NCI-H1694 treated with DMSO at 0.1 percent for 48 hours (cell line): ENCODE data around the gene ZDHHC9.

ENCODE experiments used
- DNase-seq: peaks from one replicate; lab custom pipeline; 2025; lab: John Stamatoyannopoulos, UW

ZDHHC9 gene

DNA sequence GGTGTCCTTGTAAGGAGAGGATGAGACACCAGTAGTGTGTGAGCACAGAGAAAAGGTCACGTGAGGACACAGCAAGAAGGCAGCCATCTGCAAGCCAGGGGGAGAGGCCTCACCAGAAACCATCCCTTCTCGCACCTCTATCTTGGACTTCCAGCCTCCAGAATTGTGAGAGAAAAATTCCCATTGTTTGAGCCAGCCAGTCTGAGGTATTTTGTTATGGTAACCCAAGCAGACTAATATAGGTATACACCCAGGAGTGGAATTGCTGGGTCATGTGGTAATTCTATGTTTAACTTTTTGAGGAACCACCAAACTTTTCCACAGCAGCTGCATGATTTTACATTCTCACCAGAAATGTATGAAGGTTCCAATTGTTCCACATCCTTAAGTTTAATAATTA lies 25.6 kb downstream of the ZDHHC9 start:
- DNase-seq, result no peak

DNA sequence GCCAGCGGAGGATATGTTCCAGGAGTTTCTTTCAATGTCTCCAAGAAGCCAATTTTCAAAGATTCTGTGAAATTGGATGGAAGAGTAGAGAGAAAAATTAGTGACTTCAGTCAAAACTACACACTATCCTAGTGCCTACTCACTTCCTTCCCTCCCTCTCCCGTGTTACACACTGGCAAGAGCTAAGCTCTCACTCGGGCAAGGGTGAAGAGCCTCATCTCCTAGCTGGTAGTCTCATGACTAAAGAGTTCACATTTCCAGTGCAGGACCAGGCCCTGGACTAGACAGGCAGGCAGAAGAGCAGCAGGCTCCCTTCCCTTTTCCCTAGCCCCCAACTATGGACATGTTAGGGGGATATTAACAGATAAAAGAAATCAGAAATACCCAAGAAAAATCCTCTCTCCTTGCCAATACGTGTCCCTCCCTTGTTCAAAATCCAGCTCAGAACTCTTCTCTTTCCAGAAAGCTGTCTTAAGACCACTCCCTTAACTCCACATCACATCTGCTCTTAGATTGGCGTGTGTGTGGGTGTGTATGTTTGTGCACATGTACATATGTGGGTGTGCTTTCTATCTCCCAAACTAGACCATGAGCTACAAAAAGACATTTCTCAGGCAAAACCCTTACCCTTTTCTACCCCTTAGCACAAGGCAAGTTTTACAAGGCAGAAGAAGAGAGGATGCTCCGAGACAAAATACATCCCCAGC lies 29.9 kb downstream of the ZDHHC9 start:
- DNase-seq, result no peak

DNA sequence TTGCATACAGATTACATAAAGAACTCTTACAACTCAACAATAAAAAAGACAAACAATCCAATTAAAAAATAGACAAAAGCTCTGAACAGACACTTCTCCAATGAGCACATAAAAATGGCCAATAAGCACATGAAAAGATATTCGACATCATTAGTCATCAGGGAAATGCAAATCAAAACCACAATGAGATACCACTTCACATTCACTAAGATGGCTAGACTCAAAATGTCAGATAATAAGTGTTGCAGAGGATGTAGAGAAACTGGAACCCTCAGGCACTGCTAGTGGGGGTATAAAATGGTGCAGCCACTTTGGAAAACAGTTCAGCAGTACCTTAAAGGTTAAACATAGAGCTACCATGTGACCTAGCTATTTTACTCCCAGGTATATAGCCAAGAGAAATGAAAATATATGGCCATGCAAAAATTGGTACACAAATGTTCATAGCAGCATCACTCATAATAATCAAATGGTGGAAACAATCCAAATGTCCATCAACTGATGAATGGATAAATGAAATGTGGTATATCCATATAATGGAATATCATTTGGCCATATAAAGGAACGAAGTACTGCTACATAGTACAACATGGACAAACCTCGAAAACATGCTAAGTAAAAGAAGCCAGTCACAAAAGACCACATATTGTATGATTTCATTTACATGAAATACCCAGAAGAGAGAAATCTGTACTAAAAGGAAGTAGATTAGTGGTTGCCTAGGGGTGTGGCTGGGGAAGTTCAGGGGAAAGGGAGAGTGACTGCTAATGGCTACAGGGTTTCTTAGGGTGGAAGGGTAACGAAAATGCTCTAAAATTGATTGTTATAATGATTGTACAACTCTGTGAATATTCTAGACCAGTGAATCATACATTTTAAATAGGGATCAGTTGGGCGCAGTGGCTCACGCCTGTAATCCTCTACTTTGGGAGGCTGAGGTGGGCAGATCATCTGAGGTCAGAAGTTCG lies 34.6 kb downstream of the ZDHHC9 start:
- DNase-seq, result no peak

DNA sequence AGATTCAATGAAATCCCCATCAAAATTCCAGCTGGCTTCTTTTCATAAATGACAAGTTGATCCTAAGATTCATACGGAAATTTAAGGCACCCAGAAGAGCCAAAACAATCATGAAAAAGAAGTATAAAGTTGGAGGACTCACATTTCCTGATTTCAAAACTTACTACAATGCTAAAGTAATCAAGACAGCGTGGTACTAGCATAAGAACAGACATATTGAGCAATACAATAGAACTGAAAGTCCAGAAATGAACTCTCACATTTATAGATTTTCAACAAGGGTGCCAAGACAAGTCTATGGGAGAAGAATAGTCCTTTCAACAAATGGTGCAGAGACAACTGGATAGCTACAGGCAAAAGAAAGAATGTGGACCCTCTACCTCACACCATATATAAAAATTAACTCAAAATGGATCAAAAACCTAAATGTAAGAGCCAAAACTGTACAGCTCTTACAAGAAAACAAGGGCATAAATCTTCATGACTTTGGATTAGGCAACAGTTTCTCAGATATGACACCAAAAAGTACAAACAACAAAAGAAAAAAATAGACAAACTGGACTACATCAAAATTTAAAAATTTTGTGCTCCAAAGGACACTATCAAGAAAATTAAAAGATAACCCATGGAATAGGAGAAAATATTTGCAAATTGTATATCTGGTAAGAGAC lies 35.4 kb downstream of the ZDHHC9 start:
- no peak for DNase-seq

DNA sequence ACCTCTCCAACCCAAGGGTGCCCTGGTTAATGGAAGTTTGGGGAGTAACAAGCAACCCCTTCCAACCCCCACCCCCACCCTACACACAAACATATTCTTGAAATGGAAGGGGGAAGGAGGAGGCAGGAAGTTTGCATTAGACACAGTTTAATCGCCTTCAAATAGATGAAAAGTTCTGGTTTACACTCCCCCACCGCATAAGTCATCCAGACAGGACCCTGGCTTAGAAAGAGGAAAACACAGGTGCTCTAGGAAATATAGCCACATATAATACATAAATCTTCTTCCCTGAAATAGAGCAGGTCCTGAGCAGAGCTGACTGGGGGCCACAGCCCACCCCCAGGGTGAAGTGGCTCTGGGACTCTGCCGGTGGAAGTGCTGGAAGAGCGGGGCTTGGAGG lies 38.9 kb downstream of the ZDHHC9 start:
- DNase-seq, result no peak

DNA sequence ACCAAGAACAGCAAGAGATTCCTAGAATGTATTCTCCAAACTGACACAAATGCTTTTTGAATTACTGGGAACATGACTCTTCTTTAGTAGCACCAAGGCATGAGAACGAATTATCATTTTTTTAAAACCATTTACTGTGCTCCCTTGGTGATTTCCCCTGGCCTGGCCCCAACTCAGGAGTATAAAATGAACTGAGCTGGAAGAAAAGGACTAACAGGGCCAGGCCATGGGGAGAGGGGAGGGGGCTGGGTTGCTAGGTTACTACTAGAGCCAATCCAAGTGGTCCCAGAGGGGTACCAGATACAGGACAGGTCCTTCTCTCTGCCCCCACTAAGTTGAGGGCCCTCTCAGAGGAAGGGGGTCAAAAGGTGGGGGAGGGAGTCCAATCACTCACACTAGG lies 40.8 kb downstream of the ZDHHC9 start:
- no peak for DNase-seq

DNA sequence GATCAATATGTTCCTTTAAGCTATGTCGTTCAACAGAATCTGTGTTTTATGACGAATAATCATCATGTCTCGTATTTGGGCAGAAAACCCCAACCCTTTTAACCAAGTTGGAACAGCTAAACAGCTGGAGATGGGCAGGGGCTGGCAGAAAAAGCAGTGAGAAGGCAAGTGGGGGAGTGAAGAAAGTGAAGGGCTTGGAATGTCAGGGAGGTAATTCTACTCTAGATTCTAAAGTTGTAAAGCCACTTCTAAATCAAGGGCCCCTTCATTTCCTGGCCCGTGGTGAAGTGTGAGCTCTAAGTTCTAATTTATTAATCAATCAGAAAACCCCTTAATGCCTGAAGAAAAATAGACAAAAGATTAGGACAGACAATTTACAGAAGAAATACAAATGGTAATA lies 43.5 kb downstream of the ZDHHC9 start:
- no peak for DNase-seq

DNA sequence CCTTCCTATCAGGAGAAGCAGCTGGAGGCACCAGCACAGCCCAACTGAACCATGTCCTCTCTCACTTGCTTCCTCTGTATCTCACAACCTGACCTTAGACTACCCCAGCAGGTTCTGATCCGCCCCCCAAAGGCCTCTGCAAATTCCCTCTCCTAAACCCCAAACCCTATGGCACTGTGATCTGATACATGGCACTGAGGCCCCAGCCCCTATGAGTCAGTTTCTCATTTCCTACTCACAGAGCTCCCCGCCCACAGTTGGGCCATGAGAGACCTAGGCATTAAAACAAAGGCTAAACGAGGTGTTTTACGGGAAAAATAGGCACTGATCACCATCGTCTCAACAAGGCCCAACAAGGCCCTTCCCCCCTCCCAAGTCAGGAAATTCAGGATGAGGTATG lies 44.8 kb downstream of the ZDHHC9 start:
- no peak for DNase-seq

DNA sequence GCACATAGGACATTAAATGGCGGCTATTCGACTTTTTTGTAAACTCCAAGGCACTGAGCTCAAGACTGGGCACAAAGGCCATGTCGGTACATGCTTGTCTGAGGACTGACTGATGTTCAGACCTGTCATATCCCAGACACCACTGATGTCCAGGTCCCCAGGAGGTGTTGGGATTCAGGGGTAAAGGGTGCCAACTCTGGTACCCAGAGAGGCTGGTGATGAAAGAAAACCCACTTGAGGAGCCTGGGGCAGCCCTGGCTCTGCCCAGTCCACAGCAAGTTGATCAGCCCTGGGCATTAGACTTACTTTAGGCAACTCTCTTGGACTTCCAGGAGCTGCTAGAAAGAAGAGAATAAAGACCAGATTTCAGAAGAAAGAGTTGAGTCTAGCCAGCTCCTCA lies 45.2 kb downstream of the ZDHHC9 start:
- DNase-seq, result no peak

DNA sequence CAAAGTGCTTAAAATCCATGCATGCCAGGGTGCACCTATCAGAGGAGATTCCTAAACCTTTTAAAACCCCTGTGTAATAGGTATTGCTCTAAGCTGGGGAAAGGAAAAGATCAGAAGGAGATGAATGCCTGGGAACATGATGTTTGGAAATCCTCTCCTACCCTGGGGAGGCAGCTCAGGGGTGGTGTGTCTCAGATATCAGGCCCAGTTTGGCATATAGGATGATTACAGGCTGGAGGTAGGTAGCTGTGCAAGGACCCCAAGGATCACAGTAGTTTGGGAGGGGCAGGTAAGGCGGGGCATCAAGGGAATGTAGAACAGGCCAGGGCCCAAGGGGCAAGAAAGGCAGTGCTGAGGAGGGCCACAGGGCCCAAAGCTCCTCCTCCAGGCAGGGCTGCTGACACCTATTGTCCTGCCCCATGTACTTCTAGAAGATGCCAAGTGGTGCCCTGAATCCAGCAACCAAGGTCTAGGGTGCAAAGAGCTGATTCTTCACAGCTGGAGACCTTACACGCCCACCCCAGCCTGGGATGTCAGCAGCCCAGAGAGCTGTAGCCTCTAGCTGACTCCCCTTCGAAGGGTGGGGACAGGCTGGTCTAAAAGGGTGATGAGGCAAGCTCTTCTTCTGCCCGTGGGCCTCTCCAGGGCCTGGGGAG lies 46.3 kb downstream of the ZDHHC9 start:
- no peak for DNase-seq

DNA sequence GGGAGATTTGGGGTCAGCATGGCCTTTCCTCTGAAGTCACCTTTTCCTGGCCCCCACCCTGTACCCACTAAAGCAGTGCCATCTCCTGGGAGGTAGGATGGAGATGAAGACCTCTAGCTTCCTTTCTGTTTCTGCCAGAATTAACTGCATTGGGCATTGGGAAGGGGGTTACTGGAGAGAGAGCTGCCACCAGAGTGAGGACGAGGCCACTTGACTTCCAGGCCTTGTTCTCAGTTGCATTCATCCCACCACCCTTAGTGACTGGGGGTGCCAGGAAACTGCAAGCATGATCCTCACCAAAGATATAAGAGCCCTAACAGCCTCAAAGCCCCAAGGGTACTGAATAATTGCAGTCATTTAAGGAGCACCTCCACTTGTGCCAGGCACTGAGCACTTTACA lies 48.1 kb downstream of the ZDHHC9 start:
- no peak for DNase-seq

DNA sequence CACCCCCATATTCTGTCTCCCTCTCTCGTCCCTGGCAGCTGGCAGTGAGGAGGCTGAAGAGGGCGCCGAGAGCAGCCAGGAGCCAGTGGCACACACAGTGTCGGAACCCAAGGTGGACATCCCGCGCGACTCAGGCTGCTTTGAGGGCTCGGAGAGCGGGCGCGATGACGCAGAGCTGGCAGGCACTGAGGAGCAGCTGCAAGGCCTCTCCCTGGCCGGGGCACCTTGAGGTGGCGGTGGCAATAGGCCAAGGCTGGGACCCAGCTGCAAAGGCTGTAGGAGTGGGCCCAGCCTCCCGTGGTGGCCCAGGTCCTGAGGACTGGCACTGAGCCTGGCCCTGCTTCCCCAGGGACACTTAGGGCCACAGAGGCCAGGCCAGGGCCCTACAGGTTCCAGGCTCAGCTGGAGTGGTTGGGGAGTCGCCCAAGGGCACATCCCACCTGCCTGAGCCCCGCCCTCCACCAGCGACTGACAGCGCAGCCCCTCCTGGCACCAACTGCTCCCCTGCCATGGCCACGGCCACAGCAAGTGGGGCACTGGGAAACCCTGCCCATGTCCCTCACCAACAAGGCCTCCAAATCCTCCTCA lies 50.0 kb downstream of the ZDHHC9 start:
- DNase-seq, result no peak

DNA sequence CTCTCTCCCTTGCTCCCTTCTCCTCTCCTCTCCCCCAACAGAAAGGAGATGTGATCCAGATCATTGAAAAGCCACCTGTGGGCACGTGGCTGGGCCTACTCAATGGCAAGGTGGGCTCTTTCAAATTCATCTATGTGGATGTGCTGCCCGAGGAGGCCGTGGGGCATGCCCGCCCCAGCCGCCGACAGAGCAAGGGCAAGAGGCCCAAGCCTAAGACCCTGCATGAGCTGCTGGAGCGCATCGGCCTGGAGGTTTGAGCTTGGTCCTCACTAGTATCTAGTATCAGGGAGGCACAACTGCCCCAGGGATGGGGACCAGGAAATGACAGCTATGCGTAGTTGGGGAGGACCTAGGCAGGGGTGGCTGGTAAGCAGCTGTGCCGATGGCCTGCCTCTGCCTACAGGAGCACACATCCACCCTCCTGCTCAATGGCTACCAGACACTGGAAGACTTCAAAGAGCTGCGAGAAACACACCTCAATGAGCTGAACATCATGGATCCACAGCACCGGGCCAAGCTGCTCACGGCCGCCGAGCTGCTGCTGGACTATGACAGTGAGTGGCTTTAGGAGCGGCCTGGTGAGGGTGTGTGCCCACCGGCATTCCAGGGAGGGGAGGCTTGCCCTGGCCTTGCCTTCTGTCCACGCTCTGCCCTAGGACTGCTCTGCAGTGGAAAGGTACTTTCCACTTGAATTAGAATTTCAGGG lies 50.9 kb downstream of the ZDHHC9 start:
- DNase-seq, result no peak

DNA sequence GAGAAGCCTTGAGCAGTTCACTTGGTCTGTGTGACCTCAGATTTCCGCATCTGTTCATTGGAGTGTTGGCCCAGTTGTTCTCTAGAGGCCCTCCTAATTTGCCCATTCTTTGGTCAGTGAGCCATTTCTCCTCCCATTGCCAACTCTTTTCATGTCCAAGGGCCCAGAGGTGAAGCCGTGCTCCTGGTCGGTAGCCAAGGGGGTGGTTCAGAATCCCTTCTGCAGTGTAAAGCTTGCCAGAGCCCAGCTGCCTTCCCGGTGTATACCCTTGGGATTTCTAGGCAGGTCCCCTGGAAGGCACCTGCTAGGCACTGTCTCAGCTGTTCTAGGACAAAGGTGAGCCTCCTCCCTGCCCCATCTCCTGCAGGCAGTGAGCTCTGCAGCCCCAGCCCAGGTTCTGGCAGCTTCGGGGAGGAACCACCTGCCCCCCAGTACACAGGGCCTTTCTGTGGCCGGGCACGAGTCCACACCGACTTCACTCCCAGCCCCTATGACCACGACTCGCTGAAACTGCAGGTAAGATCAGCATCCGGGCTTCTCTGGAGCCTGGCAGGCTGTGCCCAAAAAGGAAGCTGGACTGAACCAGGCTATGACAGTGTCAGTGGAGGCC lies 51.6 kb downstream of the ZDHHC9 start:
- no peak for DNase-seq

DNA sequence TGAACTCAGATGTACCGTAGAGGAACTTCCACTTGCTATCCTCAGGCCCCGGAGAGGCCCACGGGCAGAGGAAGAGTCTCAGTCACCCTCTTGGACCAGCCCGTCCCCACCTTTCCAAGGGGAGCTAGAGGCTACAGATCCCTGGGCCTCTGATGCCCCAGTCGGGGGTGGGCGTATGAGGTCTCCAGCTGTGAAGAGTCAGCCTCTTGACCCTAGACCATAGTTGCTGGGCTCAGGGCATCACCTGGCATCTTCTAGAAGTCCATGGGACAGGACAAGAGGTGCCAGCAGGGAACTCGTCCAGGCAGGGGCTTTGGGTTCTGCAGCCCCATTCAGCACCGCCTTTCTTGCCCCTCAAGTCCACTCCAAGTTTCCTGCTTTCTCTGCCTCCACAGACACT lies 52.4 kb downstream of the ZDHHC9 start:
- no peak for DNase-seq

DNA sequence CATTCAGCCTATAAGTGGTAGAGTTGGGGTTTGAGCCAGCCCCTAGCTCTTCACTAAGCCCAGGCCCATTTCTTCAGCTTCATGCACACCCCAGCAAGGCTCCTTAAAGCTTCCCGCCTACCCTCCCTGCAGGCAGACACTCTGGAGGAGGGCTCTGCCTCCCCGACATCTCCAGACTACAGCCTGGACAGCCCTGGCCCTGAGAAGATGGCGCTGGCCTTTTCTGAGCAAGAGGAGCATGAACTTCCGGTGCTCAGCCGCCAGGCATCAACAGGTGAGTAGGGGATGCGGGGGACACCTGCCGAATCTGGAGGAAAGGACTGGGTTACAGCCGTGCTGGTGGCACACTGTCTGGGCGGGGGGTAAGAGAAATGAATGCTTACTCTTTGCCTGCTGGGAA lies 52.9 kb downstream of the ZDHHC9 start:
- no peak for DNase-seq

DNA sequence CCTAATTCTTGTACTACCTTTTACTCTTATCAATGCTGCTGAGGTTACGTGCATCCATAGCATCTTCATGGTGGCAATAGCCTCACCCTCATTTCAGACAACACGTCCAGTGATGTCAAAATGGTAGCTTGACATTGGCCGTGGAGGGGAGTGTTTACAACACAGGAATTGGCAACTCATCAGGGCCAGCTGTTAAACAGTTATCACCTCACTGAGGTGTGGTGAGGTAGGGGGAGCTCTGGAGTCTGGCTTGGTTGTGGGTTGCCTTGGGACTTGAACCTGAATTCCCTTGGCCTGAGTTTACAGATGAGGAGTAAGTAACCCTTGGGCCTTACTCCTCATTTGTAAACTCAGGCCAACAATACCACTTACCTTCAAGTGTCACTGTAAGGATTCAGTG lies 53.5 kb downstream of the ZDHHC9 start:
- DNase-seq, result no peak

DNA sequence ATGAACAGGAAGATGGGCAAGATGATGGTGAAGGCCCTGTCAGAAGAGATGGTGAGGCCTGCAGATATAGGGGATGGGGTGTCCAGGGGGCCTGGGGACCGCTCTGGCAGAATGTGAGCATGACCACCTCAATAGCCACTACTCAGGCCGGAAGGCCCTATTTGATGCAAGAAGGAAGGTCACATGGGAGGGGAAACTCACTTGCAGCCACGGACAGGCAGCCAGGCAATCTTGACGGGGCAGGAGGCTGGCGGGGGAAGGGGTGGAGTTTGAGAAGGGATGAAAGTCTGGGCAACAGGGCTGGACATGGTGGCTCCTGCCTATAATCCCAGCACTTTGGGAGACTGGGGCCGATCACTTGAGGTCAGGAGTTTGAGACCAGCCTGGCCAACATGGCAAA lies 55.2 kb downstream of the ZDHHC9 start:
- DNase-seq, result no peak

DNA sequence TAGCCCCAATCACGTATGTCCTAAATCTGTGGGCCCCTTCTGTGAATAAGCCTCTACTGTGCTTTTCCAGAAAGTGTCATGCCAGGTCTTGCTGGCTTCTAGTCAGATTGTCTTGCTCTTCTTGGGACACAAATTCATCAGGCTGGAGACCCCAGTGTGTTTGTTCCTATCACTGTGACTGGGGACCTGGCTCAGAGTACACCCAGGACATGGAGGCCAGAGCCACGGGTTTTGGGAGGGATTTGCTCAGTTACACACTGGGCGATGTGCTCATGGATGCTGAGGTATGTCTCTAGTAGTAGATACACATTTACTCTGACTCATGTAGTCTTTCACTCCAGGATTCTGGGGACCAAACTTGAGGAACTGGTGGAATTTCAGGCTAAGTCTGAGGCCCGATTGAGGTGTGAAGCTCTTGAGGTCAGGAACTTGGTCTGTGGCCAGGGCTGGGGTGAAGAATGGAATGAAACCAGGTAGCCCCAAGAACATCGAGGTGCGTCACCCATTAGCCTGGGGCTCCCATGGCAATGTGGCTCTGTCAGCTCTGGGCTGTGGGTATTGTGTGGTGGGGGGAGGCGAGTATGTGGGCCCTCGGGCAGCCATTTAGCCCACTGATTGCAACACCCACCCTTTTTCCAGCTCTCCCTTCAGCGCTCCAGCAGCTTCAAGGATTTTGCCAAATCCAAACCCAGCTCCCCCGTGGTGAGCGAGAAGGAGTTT lies 56.2 kb downstream of the ZDHHC9 start:
- no peak for DNase-seq

DNA sequence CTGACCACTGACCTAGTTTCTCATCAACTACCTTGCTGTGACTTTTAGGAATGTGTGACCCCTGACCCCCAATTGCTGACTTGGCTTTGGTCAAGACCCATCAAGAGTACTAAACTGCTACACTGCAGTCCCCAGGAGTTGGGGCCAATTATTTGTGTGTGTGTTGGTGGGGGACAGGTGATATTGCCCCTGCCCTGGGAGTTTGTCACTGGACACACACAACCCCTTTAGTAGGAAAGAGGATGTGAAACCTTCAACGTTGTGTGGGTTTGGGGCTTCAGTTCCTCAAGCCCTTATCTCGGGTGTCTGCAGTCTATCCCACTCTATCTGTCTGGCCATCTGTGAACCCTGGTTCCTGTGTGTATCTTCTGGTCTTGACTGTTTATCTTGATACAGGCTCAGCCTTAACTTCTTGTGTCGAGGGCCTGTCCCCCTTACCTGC lies 57.5 kb downstream of the ZDHHC9 start:
- no peak for DNase-seq
